Stimulated activated CD4-positive, alpha-beta T cell treated with anti-CD3 and anti-CD28 coated beads, TNF-alpha, amount 100 ng/mL, for 1 hour (primary cell): Measurements from ENCODE around the gene SCN2B.
A peak's percentile ranks its signal among the peaks of the same experiment; 100 is the strongest.

Source experiments
- DNase-seq, 3 donors: peaks; one replicate each; pipeline ENCODE4 v3.0.0-alpha.2; 2020; ENCODE audit warnings: low read depth in 3 of 3, low spot score in 1 of 3

Gene SCN2B

DNA sequence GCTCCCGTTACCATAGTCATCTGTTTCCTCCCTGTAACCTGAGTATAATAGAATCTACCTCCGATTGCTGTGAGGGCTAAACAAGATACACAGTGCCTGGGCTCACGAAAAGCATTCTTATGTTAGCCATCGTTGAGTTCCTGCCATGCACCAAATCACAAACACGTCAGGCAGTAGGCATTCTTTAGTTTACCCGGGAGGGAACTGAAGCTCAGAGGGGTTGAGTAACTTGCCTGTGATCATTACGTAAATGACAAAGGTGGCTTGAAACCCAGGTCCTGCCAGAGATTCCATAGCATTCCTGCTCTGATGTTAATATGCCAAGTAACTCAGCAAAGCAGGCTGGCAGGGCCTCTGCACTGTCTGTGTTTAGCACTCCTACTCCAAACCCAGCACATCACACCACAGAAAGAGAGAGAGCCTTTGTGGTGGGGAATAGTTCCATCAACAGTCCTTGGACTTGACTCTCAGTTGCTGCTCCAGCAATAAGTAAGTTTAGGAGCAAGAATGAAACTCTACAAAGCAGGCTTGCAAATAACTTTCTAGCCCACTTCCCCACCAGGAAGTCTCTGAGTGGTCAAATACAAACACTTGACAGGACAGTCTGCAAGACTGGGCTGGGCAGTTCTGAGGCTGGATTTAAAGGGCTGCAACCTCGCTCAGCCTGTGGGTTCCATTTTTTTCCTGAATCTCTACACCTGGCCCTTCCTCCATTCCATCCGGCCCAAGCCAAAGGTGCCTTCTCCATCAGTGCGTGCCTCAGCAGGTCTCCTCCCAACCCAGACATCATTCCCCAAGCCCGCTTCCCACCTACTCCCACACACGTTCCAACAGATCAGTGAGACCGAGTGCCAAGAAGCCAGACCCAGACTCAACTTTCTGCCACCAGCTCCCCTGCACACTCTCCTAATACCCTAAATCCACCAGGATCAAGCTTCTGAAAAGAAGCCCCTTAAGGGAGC is 1.1 kb downstream of the SCN2B start:
- no peak for DNase-seq

- DNase-seq, result no peak
Observed at GRCh38 chr11:118174006-118174567, 2.4 kb downstream of the SCN2B start.

GRCh38 chr11:118172356-118172755 is 4.1 kb downstream of the SCN2B start:
- DNase-seq, result no peak

GRCh38 chr11:118171269-118172062 is 5.0 kb downstream of the SCN2B start:
- DNase-seq, result peak; percentile 39 to 57 (median 51)

- no peak for DNase-seq
Observed at GRCh38 chr11:118170882-118171268, 5.6 kb downstream of the SCN2B start.

GRCh38 chr11:118170231-118170630 is 6.2 kb downstream of the SCN2B start:
- no peak for DNase-seq

GRCh38 chr11:118169300-118170140 is 6.9 kb downstream of the SCN2B start:
- DNase-seq, result no peak

GRCh38 chr11:118168751-118169150 is 7.7 kb downstream of the SCN2B start:
- no peak for DNase-seq

DNA sequence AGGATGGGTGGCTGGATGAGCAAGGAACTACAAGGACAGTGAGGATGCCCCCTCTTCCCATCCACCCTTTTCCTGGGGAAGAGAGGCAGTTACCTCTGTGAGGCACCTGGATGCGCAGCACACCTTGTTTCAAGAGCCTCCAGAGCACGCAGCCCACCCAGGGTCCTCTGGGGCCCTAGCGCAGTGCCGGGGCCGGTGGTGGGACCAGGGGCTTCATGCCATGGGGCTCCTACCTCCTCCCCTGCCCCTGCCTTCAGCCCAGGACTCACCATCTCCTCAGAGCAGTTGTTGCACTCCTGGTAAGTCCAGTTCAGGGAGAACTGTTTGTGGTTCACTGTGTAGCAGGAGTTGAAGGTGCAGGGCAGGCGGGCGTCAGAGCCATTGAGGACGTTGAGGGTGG is 8.1 kb downstream of the SCN2B start:
- DNase-seq, result no peak

DNA sequence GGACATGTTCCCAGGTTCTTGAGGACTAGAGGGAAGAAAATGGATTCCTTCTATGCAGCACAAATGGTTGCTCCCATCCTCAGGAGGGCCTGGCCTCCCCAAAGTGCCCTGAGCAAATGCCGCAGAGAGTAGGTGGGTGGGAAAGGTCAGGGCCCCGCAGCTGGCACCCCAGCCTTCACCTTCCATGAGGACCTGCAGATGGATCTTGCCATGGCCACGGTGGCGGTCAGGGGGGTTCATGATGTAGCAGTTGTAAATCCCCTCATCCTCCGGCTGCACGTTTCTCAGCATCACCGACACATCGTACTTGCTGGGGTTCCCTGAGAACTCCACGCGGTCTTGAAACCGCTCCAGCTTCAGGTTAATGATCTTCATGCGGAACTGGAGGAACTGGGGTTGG is 8.5 kb downstream of the SCN2B start:
- no peak for DNase-seq

GRCh38 chr11:118167253-118167652 is 9.2 kb downstream of the SCN2B start:
- DNase-seq, result no peak

DNA sequence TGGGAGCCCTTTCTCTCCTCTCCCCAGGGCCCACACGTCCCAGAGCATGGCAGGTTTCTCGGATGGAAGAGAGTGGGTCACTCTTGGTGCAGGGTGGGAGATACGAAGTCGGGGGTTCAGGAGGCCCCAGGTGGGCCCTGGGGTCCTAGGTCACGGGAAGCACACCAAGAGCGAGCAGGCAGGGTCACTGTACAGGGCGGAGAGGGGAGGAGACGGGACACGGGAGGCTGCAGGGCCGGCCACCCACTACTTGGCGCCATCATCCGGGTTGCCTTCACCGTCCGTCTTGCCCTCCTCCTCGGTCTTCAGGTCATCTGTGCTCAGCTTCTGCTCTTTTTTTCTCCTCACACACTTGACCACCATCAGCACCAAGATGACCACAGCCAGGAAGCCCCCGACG is 9.8 kb downstream of the SCN2B start:
- DNase-seq, result no peak

- DNase-seq, result no peak
Observed at GRCh38 chr11:118164885-118165284, 11.6 kb downstream of the SCN2B start.

DNA sequence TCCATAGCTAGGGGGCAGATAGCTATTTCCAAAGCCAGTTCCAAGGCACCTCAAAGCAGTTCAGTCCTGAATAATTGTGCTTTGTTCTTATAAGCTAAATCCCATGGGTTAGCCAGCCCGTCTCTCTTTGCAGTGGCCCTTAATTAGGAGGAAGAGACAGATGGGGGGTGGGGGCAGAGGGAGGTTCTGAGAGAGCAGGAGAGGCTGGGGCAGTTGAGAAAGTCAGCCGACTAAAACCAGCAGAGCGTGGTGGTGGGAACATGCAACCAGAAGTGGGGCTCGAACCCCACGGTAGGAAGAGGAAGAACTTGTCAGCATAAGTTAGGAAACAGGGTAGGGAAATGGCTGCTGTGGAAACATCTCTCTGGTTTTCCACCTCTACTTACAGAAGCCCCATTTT is 12.9 kb downstream of the SCN2B start:
- DNase-seq, result no peak

GRCh38 chr11:118162846-118163245 is 13.6 kb downstream of the SCN2B start:
- no peak for DNase-seq

DNA sequence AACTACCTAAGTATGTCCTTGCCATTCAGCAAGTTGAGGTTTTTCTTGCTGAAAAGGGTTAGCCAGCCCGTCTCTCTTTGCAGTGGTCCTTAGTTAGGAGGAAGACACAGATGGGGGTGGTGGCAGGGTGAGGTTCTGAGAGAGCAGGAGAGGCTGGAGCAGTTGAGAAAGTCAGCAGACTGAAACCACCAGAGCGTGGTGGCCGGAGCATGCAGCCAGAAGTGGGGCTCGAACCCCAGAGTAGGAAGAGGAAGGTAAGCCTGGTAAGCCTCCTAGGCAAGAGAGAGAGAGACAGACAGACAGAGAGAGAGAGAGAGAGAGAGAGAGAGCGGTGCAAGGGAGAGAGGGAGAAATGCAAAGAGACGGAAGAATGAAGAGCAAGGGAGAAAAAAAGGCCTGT is 14.7 kb downstream of the SCN2B start:
- DNase-seq, result no peak

- DNase-seq, result no peak
Observed at GRCh38 chr11:118157186-118157895, 19.1 kb downstream of the SCN2B start.

DNA sequence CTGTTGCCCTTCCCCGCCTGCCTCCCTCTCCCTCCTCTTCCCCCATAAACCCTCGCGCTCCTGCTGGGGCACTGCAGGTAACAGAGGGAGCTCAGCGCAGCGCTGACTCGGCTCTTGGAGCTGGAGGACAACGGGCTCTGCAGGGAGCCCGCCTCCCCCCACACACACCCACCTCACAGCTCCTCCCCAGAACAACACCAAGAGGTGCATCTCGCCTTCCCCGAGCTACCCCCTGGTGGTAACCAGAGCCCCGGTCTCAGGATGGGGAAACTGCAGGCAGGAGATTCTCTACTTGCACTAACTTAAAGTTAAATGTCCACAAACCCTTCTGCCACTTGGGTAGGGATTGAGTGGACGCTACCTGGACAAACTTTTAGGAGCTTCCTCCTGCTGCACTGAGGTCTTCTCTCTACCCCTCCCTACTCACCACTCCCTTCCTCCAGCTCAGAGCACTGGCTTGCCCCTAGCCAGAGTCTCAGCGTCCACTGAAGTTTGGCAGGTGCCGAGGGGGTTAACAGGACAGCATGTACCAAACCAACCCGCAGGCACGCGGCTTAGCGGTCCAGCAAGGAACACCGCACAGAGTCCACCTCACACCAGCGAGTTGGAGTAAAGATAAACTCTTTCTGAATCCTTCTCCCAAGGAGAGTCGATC is 19.8 kb downstream of the SCN2B start:
- DNase-seq, result no peak

GRCh38 chr11:118155776-118156530 is 20.5 kb downstream of the SCN2B start:
- DNase-seq, result no peak
